GM12891 (cell line): ENCODE results near the gene CLTB.

Experiments used
- POLR2A ChIP-seq: IDR thresholded peaks from 2 replicates; pipeline ENCODE4 v1.6.1; 2011; ENCODE audit warnings: low read depth, low read length, control low read depth
- POLR2AphosphoS5 ChIP-seq: IDR thresholded peaks from 2 replicates; pipeline ENCODE4 v1.6.1; 2011; ENCODE audit warnings: low read depth, low read length, control low read depth
- POU2F2 ChIP-seq: IDR thresholded peaks from 2 replicates; pipeline ENCODE4 v1.6.1; 2011; ENCODE audit warnings: low read depth, mild to moderate bottlenecking, control low read depth, low read length, moderate library complexity
- SPI1 ChIP-seq: IDR thresholded peaks from 2 replicates; pipeline ENCODE4 v1.6.1; 2011; ENCODE audit warnings: low read depth, low read length, control low read depth
- TAF1 ChIP-seq: IDR thresholded peaks from 2 replicates; pipeline ENCODE4 v1.6.1; 2011; ENCODE audit warnings: low read depth, low read length, control low read depth

GRCh38 chr5:176416965-176417364 lies 626 bp upstream of the CLTB start:
- no peak for TF ChIP-seq POLR2A
- no peak for TF ChIP-seq POLR2AphosphoS5
- TF ChIP-seq TAF1: no peak
- TF ChIP-seq POU2F2: no peak
- no peak for TF ChIP-seq SPI1
